ENCODE measurements around the gene SMOC2.

The SMOC2 gene

GRCh38 chr6:168415993-168416530 is 24.9 kb upstream of the SMOC2 start:
- no peak for DNase-seq

DNA sequence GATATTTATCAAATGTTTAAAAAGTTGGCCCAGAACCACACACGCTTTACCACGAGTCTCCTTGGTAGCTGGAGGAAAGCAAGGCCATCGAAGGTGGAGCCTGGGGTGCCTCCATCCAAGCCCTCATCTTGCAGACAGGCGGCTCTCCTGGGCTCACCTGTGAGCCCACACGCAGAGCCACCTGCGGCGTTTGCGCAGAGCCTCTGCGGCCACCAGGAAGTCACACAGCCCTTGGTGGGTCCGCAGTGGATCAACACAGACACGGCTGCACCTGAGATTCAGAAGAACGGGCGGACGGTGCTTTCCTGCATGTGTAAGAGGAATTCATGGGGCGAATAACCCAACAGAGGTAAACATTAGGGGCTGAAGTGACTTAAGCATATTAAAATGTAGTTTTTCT is 24.5 kb upstream of the SMOC2 start:
- no peak for DNase-seq

GRCh38 chr6:168417191-168417590 is 23.8 kb upstream of the SMOC2 start:
- DNase-seq, result no peak

- no peak for DNase-seq
Observed at GRCh38 chr6:168417679-168418557, 23.1 kb upstream of the SMOC2 start.

DNA sequence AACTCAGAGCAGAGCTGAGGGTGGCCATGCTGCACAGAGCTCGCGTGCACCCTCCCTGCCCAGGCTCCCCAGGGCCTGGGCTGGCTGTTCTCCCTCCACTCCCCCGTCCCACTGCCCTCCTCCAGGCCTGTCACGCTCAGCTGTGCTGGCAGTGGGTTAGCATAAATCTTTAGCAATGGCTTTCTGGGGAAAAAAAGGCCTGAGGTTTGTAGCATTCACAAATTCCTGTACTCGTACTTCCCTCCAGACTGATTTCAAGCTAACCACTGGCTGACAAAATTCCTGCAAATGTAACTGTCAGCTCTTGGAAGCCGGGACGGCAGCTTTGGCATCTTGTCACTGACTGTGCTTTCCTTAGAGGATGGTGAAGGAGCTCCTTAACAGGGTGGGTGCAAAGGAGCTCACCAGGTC is 22.3 kb upstream of the SMOC2 start:
- DNase-seq, result no peak

GRCh38 chr6:168419569-168419968 is 21.4 kb upstream of the SMOC2 start:
- DNase-seq, result no peak

DNA sequence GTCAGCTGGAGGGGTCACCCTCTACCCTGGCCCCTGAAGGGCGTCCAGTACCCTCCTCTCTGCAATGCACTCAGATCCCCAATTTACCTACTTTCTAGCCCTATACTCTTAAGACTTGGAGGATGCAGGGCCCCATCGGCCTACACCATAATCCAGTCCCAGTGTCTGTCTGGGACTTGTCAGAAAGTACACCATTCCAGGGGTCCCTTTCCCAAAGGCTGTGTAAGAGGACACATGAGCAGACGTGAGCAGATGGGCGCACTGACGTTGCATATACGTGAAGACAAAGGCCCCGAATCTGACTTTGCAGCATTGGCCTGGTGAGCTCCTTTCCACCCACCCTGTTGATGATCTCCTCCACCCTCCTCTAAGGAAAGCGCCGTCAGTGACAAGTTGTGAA is 20.9 kb upstream of the SMOC2 start:
- DNase-seq, result no peak

- DNase-seq, result no peak
Observed at GRCh38 chr6:168420706-168421105, 20.3 kb upstream of the SMOC2 start.

GRCh38 chr6:168427184-168427583 is 13.8 kb upstream of the SMOC2 start:
- DNase-seq, result no peak

DNA sequence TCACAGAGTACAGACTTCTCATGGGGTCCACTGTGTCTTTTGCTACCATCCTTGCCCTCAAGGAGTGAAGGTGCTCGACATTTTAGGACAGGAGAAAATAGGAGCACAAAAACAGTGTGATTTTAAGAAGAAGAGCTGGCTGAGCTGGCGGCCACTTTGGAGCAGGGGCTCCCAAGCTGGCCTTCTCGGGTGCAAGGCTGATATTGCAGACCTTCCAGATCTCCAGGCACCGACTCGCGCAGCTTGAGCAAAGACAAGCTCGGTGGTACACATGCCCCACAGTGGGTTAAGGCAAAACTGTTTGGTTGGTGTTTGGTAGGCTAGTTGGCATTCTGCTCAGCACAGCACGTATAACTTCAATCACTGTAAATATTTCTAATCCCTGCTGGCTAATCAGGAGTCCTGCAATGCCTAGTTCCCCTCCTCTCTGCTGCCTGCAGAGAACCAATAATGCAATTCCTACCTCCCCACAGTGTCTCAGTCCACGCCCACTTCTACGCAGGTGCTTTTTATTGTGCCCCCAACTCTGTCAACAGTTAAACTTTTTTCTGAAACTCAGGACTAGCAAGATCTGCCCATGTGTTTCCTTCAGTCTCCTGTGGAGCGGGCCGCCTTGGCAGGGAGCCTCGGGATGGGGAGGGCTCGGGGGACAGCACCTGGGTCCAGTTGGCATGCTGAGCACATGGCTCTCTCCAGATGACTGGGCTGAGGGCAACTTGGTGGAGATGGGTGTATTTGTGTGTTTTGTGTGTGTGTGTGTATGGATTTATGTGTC is 12.7 kb upstream of the SMOC2 start:
- DNase-seq, result no peak

- DNase-seq, result no peak
Observed at GRCh38 chr6:168428863-168429262, 12.1 kb upstream of the SMOC2 start.

GRCh38 chr6:168432196-168432595 is 8.8 kb upstream of the SMOC2 start:
- no peak for DNase-seq

DNA sequence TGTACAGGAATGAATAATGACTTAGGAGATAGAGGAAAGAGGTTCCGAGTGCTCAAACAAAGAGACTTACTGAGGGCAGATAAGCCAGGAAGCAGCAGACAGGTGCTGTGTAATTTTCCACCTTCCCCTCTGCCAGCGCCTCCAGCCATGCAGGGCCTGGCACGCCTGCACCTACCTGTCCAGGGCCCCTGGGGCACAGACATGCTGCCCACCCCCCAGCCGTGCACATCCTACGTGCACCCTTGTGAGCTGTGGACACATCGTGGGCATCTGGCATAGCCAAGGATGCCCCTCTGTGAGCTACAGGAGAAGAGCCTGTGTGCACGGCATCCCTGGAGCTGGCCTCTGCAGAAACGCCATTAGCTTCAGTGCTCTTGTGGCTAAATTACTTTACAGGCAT is 7.1 kb upstream of the SMOC2 start:
- no peak for DNase-seq

DNA sequence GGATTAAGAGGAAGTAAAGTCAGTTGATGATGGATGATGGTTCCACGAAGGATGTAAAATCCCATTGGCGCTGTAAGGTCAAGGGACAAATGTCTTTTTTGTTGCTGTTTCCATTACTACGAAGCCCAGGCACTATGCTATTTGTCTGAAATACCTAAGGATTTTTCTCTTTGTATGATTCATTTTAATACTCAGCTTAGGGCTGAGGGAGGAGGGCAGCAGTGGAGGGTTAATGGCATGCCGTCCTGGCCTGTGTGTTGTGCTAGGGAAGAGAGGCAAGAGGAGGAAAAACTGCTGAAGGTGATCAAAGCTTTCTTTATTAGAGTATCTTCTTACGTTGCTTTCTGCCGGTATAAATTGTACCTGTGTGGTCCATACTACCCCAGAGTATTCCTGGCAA is 6.5 kb upstream of the SMOC2 start:
- no peak for DNase-seq

DNA sequence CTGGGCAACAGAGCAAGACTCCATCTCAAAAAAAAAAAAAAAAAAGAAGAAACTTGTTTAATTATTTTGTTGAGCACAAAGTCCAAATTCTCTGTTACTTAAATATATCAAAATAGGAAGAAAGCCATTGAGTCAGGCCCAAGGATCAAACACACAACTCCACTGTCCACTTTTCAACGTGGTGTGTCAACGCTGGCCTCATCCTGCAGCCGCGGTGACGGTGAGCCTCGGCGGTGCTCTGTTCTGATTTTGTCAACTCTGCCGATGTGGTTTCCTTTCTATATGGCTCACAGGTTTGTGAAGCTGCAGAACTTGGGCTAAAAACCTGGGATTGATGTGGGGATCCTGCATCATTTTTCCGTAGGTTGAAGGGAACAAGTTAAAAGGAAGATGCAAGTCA is 3.2 kb upstream of the SMOC2 start:
- no peak for DNase-seq

DNA sequence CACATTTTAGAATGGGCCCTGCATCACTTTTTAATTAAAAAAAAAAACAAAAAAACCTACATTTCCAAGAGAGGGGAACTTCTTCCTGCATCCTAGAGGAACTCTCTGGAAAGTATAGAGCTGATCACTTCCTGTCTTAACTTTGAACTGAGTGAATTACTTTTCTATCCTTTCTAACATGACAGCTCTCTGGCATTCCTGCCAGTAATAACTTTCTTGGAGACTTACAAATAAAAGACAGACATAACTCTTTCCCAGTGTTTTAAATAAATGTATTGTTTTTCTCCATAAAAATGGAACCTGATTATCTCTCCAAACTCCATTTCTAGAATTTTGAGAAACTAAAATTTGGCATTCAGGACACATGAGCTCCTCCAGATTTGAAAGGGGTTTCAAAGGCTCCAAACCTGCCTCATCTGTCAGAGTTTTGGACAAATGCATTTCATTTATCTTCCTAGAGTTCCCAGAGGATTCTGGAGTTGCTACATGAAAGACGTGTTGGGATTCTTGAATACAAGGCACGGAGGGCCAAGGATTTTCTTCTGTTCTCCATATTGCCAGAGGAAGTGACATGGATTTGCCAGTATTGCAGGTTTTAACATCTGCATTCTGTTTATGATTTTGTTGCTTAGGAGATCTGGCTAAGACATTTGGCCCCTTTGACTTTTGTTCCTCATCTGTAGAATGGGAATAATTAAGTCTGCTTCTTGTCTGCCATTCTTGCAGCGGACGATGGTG is 2.0 kb upstream of the SMOC2 start:
- no peak for DNase-seq

DNA sequence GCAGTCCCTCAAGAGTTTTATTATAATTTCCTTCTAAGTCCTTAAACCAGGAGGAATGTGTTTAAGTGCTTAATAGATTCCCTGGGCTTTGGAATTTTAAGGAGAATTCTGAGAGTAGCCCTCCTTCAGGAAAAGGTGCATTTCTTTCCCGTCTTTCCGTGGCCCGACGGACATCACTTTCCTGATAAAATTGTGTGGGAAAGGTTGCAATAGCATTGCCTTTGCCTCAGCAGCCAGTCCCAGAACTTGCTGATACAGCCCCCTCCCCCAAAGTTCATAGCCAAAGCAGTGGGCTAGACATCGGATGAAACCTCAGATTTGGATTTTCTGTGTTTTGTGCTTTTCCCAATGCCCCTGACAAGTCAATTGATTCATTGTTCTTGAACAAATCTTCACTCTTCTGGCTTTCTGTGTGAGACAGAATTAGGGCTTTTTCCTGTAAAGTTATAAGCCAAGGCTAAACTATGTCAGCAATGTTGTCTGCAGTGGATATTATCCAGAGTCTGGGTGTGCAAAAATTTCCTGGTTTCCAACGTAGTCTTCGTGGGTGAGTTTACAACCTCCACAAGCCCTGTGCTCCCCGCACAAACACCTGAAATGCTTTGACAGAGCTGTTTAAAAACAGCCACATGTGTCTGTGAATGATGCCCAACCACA is 1.1 kb upstream of the SMOC2 start:
- DNase-seq, result no peak

- no peak for DNase-seq
Observed at GRCh38 chr6:168441434-168442391, 729 bp downstream of the SMOC2 start.

GRCh38 chr6:168442646-168443045 is 1.7 kb downstream of the SMOC2 start:
- DNase-seq, result no peak

- no peak for DNase-seq
Observed at GRCh38 chr6:168447282-168447681, 6.3 kb downstream of the SMOC2 start.

GRCh38 chr6:168447700-168448099 is 6.7 kb downstream of the SMOC2 start:
- no peak for DNase-seq
